Activated T-cell treated with anti-CD3 and anti-CD28 coated beads for 1 hour (primary cell): Measurements from ENCODE around the gene TNFAIP2.
"Not testable (repeated sequence)": the region's sequence is repeated elsewhere in the genome, so short reads cannot be mapped to it uniquely, and the experiment has no call there.

Experiments
- DNase-seq: peaks from one replicate; pipeline ENCODE4 v3.0.0-alpha.2; 2020; ENCODE audit warnings: low read depth

Gene TNFAIP2

DNA sequence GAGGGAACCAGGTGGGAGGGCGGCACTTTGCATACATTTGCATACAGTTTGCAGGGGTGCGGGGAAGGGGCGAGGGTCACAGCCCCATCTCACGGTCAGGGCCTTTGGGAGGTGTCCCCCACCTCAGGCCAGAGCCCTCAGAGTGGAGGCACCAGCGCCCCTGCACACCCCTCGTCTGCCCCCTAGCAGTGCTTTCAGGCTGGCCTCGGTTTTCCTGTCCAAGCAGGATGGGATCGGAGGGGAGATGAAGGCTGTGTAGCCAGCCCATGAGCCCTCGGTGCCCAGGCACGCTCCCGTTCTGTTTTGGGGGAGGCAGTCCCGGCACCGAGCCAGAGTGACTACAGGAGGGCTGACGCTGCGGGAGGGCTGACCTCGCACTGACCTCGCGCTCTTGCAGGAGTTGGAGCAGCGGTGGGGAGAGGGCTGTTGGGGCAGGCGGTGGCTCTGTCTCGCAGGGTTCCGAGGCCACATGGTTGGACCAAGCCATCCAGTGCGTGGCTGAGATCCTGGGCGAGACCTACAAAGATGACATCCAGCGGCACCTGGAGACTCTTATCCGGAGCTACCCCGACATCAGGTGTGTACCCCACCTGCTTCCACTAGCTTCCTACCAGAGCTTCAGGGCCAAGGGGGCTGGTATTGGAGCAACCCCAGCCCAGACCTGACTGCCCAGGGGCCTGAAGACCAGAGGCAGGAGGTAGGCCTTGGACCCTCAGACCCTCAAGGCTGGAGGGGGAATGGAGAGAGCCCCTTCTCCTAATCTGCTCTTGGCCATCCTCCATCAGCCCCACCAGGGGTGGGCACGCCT is 15.1 kb upstream of the TNFAIP2 start:
- DNase-seq: no peak

DNA sequence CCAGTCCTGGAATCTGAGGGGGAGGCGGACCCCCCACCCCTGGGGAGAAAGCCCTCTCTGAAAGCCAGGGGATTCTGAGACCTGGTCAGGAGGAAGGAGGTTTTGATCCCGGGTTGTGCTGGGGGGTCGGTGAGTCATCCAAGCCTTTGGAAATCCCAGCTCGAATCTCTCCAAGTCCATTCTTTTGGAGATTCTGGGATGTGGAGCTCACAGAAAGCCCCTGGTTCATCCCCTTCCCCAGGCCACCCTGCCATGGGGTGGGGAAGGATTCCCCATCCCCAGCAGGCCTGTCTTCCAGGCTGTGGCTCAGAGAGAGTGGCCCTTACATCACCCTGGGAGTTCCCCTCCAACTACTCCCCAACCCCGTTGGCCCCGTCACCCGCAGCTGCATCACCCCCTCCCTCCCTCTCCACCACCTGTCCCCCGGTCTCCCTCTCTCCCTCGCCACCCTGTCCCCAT is 14.5 kb upstream of the TNFAIP2 start:
- no peak for DNase-seq

DNA sequence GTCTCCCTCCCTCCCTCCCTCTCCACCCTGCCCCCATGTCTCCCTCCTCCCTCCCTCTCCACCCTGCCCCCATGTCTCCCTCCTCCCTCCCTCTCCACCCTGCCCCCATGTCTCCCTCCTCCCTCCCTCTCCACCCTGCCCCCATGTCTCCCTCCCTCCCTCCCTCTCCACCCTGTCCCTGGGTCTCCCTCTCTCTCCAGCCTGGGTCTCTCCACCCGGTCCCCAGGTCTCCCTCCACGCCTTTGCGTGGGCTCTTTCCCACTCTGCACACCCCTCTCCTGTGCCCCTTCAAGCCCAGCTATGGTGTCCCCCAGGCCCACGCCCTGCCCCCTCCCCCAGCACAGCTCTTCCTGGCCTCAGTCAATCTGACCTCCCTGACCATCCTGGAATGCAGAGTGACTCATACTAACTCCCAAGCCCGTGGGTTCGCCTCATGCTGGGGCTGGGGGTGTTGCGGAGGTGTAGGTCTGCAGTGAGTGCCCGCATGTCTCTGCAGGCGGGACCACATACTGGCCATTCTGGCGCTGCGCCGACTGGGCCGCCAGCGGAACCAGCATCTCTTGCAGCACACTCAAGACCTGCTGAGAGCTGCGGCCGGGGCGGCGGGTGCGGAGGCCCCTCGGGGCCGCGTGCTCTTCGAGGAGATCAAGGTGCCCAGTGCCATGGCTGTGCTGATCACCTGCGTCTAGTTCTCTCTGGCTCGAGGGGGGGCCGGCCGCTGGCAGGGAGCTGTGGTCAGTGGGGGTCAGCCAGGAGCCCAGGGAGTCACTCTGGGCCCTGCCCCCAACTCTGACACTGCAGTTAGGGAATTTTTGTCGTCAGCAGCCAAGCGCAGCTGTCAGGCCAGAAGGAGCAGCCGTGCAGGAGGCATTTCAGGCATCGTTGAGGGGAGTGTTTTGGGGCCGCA is 13.5 kb upstream of the TNFAIP2 start:
- DNase-seq: no peak

DNA sequence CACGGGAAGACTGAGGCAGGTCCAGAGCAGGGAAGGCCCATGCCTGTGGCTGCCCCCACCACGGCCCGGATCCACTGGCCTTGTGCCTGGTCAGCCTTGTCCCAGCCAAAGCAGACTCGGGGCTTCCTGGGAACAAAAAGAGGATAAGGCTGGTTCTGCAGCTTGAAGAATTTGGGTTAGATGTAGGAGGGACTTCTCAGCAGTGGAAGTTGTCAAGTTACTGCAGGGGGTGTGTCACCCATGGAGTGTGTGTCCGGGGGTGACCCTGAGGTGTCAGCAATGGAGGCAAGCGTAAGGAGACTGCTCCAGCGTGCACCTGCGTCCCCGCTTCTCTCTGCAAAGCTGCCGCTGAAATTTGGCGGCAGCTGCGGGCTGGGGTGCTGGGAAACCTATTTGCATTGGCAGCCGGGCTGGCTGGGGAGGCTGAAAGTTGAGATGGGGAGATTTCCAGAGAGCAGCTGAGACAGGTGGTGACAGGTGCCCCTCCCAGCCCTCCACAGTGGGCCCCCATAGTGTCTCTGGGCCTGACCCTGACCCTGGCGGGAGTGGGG is 12.5 kb upstream of the TNFAIP2 start:
- no peak for DNase-seq

DNA sequence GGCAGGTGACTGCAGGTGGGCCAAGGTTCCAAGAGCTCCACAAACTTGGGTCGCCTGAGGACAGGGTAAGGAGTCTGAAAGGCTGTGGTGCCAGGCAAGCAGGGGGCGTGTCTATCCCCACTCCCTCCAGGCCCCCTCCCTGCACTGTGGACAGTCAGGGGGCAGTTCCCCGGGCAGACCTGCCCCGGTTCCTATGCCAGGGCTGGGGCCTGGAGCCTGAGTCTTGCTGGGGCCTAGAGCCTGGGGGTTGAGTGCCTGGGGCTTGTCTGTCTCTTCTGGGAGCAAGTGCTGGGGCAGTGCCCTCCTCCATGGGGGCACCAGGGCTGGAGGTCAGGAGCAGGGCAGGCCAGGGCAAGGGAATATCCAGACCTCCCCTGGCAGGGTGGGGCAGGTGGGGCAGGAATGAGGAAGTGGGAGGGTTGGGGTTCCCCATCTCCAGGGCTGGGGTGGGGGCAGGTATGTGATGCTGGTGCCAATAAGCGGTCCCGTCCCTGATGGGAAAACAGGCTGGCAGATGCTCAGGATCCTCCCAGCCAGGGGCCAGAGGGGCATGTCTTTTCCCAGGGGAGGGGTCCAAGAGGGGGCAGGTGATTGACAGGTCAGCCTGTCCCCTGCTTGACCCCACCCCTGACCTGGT is 11.9 kb upstream of the TNFAIP2 start:
- no peak for DNase-seq

DNA sequence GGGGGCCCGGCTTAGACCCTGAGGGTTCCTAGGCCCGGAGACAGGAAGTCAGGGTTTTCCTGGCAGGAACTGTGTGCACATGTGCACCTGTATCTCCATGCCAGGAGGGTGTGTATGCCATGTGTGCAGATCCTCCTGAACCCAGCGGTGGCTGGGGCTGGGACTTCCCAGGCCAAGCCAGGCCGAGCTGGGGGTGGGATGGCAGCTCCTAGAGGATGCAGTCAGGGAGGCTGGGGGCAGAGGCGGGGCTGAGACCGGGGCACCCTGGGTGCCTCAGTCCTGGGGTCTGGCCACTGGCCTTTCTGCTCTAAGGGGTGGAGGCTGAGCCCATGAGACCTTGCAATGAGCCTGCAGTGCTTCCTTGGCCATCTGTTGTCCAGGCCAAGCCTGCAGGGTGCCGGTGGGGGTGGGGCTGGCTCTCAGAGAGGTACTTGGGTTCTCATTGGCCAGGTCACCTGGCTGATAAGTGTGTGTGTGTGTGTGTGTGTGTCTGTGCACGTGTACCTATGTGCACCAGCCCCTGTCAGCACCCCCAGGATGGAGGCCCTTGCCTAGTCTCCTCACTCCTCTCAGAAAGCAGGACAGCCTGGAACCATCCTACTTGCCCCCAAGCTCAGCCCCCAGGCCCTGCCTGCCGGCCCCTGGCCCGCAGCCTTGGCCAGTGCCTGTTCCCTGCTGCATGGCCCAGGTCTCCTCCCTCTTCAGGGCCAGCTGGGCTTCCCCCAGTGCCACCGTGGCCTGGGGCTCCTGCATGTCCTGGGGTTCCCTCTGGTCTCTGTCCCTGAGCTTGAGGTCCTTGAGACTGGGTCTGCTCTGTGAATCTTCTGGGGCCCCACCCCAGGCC is 10.6 kb upstream of the TNFAIP2 start:
- DNase-seq: no peak

DNA sequence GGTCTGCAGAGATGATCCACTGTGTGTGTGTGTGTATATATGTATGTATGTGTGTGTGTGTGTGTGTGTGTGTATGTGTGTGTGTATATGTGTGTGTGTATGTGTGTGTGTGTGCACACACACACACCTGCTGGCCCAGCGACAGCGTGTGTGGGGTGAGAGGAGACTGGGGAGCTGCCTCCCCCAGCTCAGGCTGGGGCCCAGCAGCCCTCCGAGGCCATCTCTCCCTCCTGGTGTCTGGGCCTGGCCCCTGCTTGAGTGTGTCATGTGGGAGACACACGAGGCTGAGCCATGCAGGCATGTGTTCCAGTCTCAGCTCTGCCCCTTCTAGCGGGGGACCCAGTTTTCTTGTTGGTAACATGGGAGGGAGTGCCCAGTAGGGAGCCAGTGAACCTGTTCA is 10.0 kb upstream of the TNFAIP2 start:
- no peak for DNase-seq

DNA sequence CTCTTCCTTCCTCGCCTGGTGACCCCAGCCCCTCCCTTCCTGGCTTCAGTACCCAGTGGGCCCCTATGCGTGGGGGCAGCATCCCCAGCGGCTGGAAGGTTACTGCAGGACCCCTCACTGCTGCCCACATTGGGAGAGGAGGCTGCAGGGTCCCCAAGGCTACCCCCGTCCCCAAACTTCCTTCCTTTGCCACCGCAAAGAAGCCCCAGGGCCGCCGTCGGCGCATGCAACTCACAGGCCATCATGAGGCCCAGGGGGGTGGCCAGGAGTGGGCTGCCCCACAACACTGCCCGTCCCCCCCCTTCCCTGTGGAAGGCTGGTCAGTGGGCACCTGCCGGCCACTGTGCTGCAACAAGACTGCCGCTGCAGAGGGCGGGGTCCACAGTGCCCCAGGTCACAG is 9.5 kb upstream of the TNFAIP2 start:
- no peak for DNase-seq

- DNase-seq: not testable (repeated sequence)
Observed at GRCh38 chr14:103115086-103115679, 8.1 kb upstream of the TNFAIP2 start.

DNA sequence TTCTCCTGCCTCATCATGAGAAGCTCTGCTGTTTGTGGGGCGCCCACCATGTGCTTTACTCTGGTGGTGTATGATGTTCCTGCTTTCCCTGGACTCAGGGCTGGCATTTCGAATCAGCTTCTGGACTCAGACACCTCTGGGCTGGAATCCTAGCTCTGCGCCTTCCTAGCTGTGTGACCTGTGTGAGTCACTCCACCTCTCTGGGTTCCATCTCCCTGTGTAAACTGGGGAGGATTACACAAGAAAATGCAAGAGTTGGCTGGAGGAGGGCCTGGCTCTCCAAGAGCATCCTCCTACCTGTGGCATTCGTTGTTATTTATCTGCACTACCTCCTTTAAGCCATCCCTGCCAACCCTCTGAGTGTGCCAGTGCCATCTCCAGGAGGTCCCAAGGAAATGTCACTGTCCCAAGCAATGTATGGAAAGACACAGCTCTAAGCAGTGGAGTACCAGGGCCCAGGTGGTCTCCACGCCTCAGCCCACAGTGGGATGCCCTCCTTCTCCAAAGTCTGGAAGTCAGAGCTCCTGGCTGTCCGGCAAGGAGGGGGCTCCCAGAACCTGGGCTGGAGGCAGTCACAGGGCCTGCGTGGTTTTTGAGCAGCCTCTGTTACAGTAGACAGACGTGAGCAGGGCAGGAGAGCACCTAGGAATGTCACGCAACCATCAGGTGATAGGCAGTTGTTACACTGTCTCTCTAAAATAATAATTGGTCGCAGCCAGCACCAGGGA is 7.3 kb upstream of the TNFAIP2 start:
- no peak for DNase-seq

- no peak for DNase-seq
Observed at GRCh38 chr14:103116636-103117035, 6.6 kb upstream of the TNFAIP2 start.

GRCh38 chr14:103117499-103117898 is 5.8 kb upstream of the TNFAIP2 start:
- DNase-seq: not testable (repeated sequence)

GRCh38 chr14:103118018-103118662 is 5.1 kb upstream of the TNFAIP2 start:
- no peak for DNase-seq

- no peak for DNase-seq
Observed at GRCh38 chr14:103118663-103119404, 4.4 kb upstream of the TNFAIP2 start.

DNA sequence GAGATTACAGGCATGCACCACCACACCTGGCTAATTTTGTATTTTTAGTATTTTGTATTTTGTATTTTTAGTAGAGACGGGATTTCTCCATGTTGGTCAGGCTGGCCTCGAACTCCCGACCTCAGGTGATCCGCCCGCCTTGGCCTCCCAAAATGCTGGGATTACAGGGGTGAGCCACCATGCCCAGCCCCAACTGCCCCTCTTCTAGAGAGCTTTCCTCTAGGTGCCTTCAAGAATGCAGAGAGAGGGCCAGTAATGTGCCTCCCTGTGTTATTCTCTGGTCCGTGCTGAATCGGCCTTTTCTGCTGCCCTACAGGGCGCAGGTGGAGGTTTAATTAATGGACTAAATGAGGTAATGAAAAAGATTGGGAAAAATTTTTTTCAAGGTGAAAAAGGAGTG is 3.7 kb upstream of the TNFAIP2 start:
- DNase-seq: not testable (repeated sequence)

- no peak for DNase-seq
Observed at GRCh38 chr14:103121121-103121845, 2.0 kb upstream of the TNFAIP2 start.

GRCh38 chr14:103121846-103122584 is 1.2 kb upstream of the TNFAIP2 start:
- no peak for DNase-seq

GRCh38 chr14:103122585-103122946 is 695 bp upstream of the TNFAIP2 start:
- no peak for DNase-seq
